ENCODE data around the gene CDC42SE2.
"Not testable (repeated sequence)": the region's sequence is repeated elsewhere in the genome, so short reads cannot be mapped to it uniquely, and the experiment has no call there.

The CDC42SE2 gene

DNA sequence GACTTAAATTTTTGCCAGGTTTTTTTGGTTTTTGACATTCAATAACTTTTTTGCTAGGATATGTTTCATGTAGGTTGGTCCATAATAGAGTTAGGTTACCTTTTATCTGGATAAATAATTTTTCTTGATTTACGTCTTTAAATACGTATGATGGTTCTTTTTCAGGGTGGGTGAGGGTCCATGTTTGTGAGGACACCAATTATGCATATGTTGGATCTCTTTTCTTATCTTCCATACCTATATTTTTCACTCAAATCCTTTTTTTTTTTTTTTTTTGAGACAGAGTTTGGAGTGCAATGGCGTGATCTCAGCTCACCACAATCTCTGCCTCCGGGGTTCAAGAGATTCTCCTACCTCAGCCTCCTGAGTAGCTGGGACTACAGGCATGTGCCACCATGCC, 17.3 kb upstream of the CDC42SE2 start:
- TF ChIP-seq CTCF (IDR thresholded peaks at IDR 0.05; ENCODE audit: borderline replicate concordance, insufficient read depth, low read depth, low read length) = no peak
- no peak overlapping the region for H3K4me3 ChIP-seq (ENCODE audit: low read depth, low read length)

GRCh38 chr5:131250751-131251475, 12.9 kb upstream of the CDC42SE2 start:
- no peak for TF ChIP-seq CTCF (IDR thresholded peaks at IDR 0.05; ENCODE audit: borderline replicate concordance, insufficient read depth, low read depth, low read length)
- H3K4me3 ChIP-seq (ENCODE audit: low read depth, low read length) = no peak overlapping the region

DNA sequence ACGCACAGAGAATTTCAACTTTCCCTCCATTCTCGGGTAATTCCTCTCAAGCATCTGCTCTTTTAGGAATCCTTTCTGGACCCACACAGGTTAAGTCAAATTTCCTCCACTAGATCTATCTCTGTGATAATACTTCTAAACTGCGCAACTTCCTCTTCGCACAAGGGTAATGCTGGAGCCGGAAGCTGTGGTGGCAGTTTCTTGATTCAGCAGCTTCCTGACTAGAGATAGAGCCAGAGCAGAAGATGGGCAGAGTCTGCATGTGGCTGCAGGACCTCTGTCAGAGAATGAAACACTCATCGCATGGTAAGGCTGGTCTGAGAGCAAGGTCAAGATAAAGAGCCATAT, 11.1 kb upstream of the CDC42SE2 start:
- peak overlapping the region; percentile 36 for H3K4me3 ChIP-seq (ENCODE audit: low read depth, low read length)
- no peak for TF ChIP-seq CTCF (IDR thresholded peaks at IDR 0.05; ENCODE audit: borderline replicate concordance, insufficient read depth, low read depth, low read length)

GRCh38 chr5:131254025-131254424, 9.8 kb upstream of the CDC42SE2 start:
- not testable (repeated sequence) for H3K4me3 ChIP-seq (ENCODE audit: low read depth, low read length)

DNA sequence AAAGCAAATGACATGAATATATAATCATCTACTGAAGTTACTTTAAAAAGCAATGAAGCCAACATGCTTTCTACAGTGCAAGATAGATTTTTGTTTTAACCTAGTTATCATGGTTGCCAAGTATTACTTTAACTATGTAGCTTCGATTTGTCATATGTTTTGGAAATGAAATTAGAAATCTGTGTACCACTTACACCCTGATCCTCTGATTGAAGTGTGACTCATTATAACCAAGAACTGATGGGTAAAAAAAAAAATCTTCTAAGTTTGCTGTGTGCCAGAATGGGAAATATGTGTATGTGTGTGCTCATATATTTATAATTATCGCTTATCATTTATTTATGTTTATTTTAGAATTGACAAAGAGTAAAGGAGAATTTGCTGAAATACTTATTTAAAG, 9.1 kb upstream of the CDC42SE2 start:
- no peak overlapping the region for H3K4me3 ChIP-seq (ENCODE audit: low read depth, low read length)
- TF ChIP-seq CTCF (IDR thresholded peaks at IDR 0.05; ENCODE audit: borderline replicate concordance, insufficient read depth, low read depth, low read length) = no peak

- H3K4me3 ChIP-seq (ENCODE audit: low read depth, low read length) = no peak overlapping the region
- no peak for TF ChIP-seq CTCF (IDR thresholded peaks at IDR 0.05; ENCODE audit: borderline replicate concordance, insufficient read depth, low read depth, low read length)
Measured at GRCh38 chr5:131256507-131256823, 7.4 kb upstream of the CDC42SE2 start.

- no peak overlapping the region for H3K4me3 ChIP-seq (ENCODE audit: low read depth, low read length)
- TF ChIP-seq CTCF (IDR thresholded peaks at IDR 0.05; ENCODE audit: borderline replicate concordance, insufficient read depth, low read depth, low read length) = no peak
Measured at GRCh38 chr5:131258733-131259132, 5.1 kb upstream of the CDC42SE2 start.

GRCh38 chr5:131259326-131259725, 4.5 kb upstream of the CDC42SE2 start:
- TF ChIP-seq CTCF (IDR thresholded peaks at IDR 0.05; ENCODE audit: borderline replicate concordance, insufficient read depth, low read depth, low read length) = no peak
- no peak overlapping the region for H3K4me3 ChIP-seq (ENCODE audit: low read depth, low read length)
